Measurements from ENCODE around the gene AMZ1.
A peak's percentile ranks its signal among the peaks of the same experiment; 100 is the strongest.
"Not testable (repeated sequence)": the region's sequence is repeated elsewhere in the genome, so short reads cannot be mapped to it uniquely, and the experiment has no call there.

Gene AMZ1

GRCh38 chr7:2717293-2718261, 29.6 kb downstream of the AMZ1 start:
- Histone ChIP-seq H3K27me3 (ENCODE audit: low read depth, low read length) (no peaks in the 10 kb centered on the region), H3K27ac (ENCODE audit: low read length) (no peak overlapping the region), H3K4me1 (ENCODE audit: control insufficient read depth in 1 of 2, insufficient read depth in 2 of 2, low read length in 2 of 2) (peaks cover 6 to 22% of the 10 kb centered on the region in 2 donors), H3K36me3 (ENCODE audit: control insufficient read depth in 1 of 2, insufficient read depth in 2 of 2, low read length in 2 of 2) (peaks cover 0 to 7% of the 10 kb centered on the region in 2 donors), H3K9me3 (ENCODE audit: control insufficient read depth in 1 of 2, low read length in 2 of 2) (no peaks in the 10 kb centered on the region), H3K4me3 (ENCODE audit: low read depth in 1 of 2, low read length in 2 of 2) (peak overlapping the region in 1 of 2 donors; percentile 33)

DNA sequence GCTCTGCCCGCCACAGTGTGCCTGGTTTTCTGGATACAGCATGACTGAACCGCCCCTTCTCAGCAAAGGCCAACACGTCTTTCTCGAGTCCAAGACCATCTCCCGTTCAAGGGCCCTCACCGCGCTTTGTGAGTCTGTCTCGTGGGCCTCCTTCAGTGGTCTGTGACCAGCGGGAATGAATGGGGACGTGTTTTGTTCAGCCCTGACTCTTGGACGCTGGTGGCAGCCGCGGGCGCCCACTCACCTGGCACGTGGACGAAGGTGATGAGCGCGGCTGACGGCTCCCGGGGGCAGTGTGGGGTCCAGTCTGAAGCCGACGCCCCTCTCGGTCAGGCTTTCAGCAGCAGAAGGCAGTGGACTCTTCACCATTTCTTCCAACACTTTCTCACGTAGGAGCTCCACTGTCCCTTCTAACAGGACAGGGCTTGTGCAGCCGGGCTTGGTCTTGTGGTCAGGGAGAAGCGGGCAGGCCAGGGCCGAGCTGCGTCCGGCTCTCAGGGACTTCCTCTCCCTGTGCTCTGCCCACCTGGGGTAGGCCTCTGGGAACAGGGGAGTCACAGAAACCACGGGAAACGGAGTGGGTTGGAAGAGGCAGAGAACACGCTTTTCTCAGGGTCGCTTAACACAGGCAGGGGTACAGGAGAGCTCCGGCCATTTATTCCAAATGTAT, 30.4 kb downstream of the AMZ1 start:
- Histone ChIP-seq H3K27me3 (ENCODE audit: low read depth, low read length) (no peaks in the 10 kb centered on the region), H3K4me3 (ENCODE audit: low read depth in 1 of 2, low read length in 2 of 2) (no peak overlapping the region), H3K36me3 (ENCODE audit: control insufficient read depth in 1 of 2, insufficient read depth in 2 of 2, low read length in 2 of 2) (peaks cover 0 to 12% of the 10 kb centered on the region in 2 donors), H3K9me3 (ENCODE audit: control insufficient read depth in 1 of 2, low read length in 2 of 2) (no peaks in the 10 kb centered on the region), H3K27ac (ENCODE audit: low read length) (no peak overlapping the region), H3K4me1 (ENCODE audit: control insufficient read depth in 1 of 2, insufficient read depth in 2 of 2, low read length in 2 of 2) (peaks cover 6 to 22% of the 10 kb centered on the region in 2 donors)

GRCh38 chr7:2719007-2719406, 31.0 kb downstream of the AMZ1 start:
- H3K36me3 ChIP-seq (ENCODE audit: control insufficient read depth in 1 of 2, insufficient read depth in 2 of 2, low read length in 2 of 2): peaks cover 0 to 12% of the 10 kb centered on the region in 2 donors

DNA sequence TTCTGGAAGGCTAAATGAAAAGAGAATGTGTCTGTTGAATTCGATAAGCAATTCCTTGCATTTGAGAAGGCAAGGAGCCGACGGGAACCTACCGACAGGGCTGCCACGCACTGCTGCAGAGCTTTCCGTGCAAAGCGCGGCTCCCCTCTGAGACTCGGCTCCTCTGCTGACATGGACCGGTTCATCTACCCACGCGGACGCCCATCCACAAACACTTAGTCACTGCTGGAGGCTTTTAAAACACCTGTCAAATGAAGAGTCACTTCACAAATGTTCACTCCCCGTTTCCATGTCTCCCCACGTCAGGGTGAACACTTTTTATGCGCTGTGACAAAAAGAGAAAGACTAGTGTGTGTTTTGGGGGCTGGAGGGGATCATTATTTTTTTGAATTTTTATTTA, 32.0 kb downstream of the AMZ1 start:
- Histone ChIP-seq H3K4me1 (ENCODE audit: control insufficient read depth in 1 of 2, insufficient read depth in 2 of 2, low read length in 2 of 2) (peaks cover 6 to 22% of the 10 kb centered on the region in 2 donors), H3K4me3 (ENCODE audit: low read depth in 1 of 2, low read length in 2 of 2) (no peak overlapping the region), H3K27ac (ENCODE audit: low read length) (no peak overlapping the region), H3K9me3 (ENCODE audit: control insufficient read depth in 1 of 2, low read length in 2 of 2) (no peaks in the 10 kb centered on the region), H3K36me3 (ENCODE audit: control insufficient read depth in 1 of 2, insufficient read depth in 2 of 2, low read length in 2 of 2) (peaks cover 0 to 9% of the 10 kb centered on the region in 2 donors), H3K27me3 (ENCODE audit: low read depth, low read length) (no peaks in the 10 kb centered on the region)

More at GRCh38 chr7:2719007-2719406, 31.0 kb downstream of the AMZ1 start:
- H3K27me3 ChIP-seq (ENCODE audit: low read depth, low read length): no peaks in the 10 kb centered on the region
- H3K4me3 ChIP-seq (ENCODE audit: low read depth in 1 of 2, low read length in 2 of 2): no peak overlapping the region
- H3K4me1 ChIP-seq (ENCODE audit: control insufficient read depth in 1 of 2, insufficient read depth in 2 of 2, low read length in 2 of 2): peaks cover 6 to 22% of the 10 kb centered on the region in 2 donors
- no peaks in the 10 kb centered on the region for H3K9me3 ChIP-seq (ENCODE audit: control insufficient read depth in 1 of 2, low read length in 2 of 2)
- H3K27ac ChIP-seq (ENCODE audit: low read length): no peak overlapping the region

DNA sequence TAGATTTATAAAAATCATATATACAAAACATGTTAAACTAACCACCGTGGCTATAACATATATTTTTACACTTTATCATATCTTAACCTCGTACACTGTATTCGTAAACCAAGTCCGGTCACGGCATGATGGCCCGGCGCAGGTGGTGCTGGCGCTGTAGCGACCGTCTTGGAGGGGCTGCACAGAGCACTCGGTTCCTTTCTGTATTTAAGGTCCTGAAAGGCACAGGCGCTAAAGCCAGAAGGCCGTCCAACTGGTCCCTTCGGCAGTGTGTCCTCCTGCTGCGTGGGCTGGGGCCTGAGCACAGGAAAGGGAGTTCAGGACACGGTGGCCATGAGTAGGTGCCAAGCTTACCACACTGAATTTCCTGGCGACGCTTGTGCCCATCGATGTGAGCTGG, 33.8 kb downstream of the AMZ1 start:
- Histone ChIP-seq H3K9me3 (ENCODE audit: control insufficient read depth in 1 of 2, low read length in 2 of 2) (no peaks in the 10 kb centered on the region), H3K4me3 (ENCODE audit: low read depth in 1 of 2, low read length in 2 of 2) (no peak overlapping the region), H3K4me1 (ENCODE audit: control insufficient read depth in 1 of 2, insufficient read depth in 2 of 2, low read length in 2 of 2) (peaks cover 0 to 10% of the 10 kb centered on the region in 2 donors), H3K27me3 (ENCODE audit: low read depth, low read length) (no peaks in the 10 kb centered on the region), H3K36me3 (ENCODE audit: control insufficient read depth in 1 of 2, insufficient read depth in 2 of 2, low read length in 2 of 2) (peaks cover 10 to 14% of the 10 kb centered on the region in 2 donors), H3K27ac (ENCODE audit: low read length) (no peak overlapping the region)

DNA sequence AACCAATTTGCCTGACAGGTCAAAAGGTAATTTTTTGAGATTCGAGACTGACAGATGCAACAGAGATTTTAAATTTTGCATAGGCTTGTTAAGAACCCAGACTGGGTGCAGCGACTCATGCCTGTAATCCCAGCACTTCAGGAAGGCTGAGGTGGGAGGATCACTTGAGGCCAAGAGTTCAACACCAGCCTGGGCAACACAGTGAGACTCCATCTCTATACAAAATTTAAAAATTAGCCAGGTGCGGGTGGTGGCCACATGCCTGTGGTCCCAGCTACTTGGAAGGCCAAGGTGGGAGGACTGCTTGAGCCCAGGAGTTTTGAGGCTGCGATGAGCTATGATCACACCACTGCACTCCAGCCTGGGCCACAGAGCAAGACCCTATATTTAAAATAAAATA, 34.6 kb downstream of the AMZ1 start:
- Histone ChIP-seq H3K27ac (ENCODE audit: low read length) (no peak overlapping the region), H3K4me3 (ENCODE audit: low read depth in 1 of 2, low read length in 2 of 2) (no peak overlapping the region), H3K27me3 (ENCODE audit: low read depth, low read length) (no peaks in the 10 kb centered on the region), H3K9me3 (ENCODE audit: control insufficient read depth in 1 of 2, low read length in 2 of 2) (no peaks in the 10 kb centered on the region), H3K4me1 (ENCODE audit: control insufficient read depth in 1 of 2, insufficient read depth in 2 of 2, low read length in 2 of 2) (peaks cover 0 to 6% of the 10 kb centered on the region in 2 donors), H3K36me3 (ENCODE audit: control insufficient read depth in 1 of 2, insufficient read depth in 2 of 2, low read length in 2 of 2) (peaks cover 11 to 15% of the 10 kb centered on the region in 2 donors)

DNA sequence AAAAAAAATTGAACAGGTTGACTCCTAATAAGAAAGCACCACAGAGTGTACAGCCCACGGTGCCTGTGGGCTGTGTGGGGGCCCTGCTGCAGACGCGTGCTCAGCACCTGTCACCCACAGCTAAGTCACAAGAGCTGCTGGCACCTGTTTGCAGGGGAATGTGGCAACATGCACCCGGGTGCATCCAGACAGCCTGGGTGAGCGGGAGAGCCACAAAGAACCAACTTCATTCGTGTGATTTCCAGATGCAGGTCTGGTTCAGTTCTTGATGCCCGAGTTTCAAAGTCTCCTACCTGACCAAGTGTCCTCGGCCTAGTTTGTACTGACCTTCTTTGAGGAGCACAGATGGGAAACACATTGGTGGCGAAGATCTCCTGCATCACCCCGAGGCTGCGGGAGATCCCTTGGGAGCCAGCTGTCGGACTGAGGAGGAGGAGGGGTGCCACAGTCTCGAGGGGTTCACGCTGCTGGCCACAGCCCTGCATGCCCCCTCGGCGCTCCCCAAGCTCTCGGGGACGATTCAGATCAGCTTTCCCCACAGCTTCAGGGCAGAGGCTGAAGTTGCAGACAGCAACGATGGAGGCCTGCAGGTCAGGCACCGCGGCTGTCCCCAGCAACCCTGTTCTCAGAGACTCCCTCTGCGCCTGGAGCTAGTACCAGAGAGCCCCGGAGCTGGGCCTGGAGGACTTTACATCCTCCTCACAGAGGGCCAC, 35.3 kb downstream of the AMZ1 start:
- H3K36me3 ChIP-seq (ENCODE audit: control insufficient read depth in 1 of 2, insufficient read depth in 2 of 2, low read length in 2 of 2): peaks cover 11 to 15% of the 10 kb centered on the region in 2 donors
- no peaks in the 10 kb centered on the region for H3K27me3 ChIP-seq (ENCODE audit: low read depth, low read length)
- H3K9me3 ChIP-seq (ENCODE audit: control insufficient read depth in 1 of 2, low read length in 2 of 2): no peaks in the 10 kb centered on the region
- peaks cover 0 to under 1% of the 10 kb centered on the region in 2 donors for H3K4me1 ChIP-seq (ENCODE audit: control insufficient read depth in 1 of 2, insufficient read depth in 2 of 2, low read length in 2 of 2)
- no peak overlapping the region for H3K27ac ChIP-seq (ENCODE audit: low read length)
- H3K4me3 ChIP-seq (ENCODE audit: low read depth in 1 of 2, low read length in 2 of 2): no peak overlapping the region

- H3K9me3 ChIP-seq (ENCODE audit: control insufficient read depth in 1 of 2, low read length in 2 of 2); H3K4me3 ChIP-seq (ENCODE audit: low read depth in 1 of 2, low read length in 2 of 2); H3K4me1 ChIP-seq (ENCODE audit: control insufficient read depth in 1 of 2, insufficient read depth in 2 of 2, low read length in 2 of 2); H3K27ac ChIP-seq (ENCODE audit: low read length); H3K27me3 ChIP-seq (ENCODE audit: low read depth, low read length): not testable (repeated sequence)
- peaks cover 11 to 15% of the 10 kb centered on the region in 2 donors for H3K36me3 ChIP-seq (ENCODE audit: control insufficient read depth in 1 of 2, insufficient read depth in 2 of 2, low read length in 2 of 2)
These were observed 36.0 kb downstream of the AMZ1 start for GRCh38 chr7:2724036-2724435.

DNA sequence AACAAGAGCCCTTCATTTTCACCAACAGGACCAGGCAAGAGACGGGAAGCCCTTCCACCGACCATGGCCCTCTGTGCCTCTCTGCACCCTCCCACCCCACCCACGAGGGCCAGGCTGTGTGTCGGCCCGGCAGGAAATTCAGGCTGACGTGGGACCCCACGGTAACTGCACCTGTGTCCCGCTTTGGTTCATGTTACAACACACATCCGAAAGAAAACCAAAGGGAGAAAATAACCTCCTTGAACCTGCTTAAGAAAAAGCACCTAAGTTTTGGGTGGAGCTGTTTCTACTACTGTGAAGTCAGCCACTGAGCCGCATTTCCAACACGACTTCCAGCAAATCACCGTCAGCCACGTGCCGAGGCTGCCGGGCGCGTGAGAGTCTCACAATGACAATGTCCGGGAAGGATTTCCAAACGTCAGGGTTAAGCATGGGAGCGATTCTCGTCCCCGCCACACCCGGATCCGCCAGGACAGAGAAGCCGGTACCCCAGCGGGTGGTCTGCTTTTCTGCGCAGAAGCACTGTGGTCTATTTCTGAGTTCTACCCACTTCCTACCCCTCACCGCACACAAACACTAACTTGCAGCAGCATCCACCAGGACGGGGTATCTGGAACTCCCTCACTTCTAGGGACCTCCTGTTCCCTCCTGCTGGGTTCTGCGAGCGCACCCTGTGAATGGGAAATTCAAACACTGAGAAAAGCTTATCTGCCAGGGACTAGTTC, 36.6 kb downstream of the AMZ1 start:
- peaks cover 11 to 15% of the 10 kb centered on the region in 2 donors for H3K36me3 ChIP-seq (ENCODE audit: control insufficient read depth in 1 of 2, insufficient read depth in 2 of 2, low read length in 2 of 2)
- no peak overlapping the region for H3K4me3 ChIP-seq (ENCODE audit: low read depth in 1 of 2, low read length in 2 of 2)
- H3K27me3 ChIP-seq (ENCODE audit: low read depth, low read length): no peaks in the 10 kb centered on the region
- peaks cover 3 to 6% of the 10 kb centered on the region in 2 donors for H3K4me1 ChIP-seq (ENCODE audit: control insufficient read depth in 1 of 2, insufficient read depth in 2 of 2, low read length in 2 of 2)
- no peaks in the 10 kb centered on the region for H3K9me3 ChIP-seq (ENCODE audit: control insufficient read depth in 1 of 2, low read length in 2 of 2)
- no peak overlapping the region for H3K27ac ChIP-seq (ENCODE audit: low read length)

GRCh38 chr7:2725178-2726105, 37.4 kb downstream of the AMZ1 start:
- no peak overlapping the region for H3K4me3 ChIP-seq (ENCODE audit: low read depth in 1 of 2, low read length in 2 of 2)
- no peaks in the 10 kb centered on the region for H3K27me3 ChIP-seq (ENCODE audit: low read depth, low read length)
- no peaks in the 10 kb centered on the region for H3K9me3 ChIP-seq (ENCODE audit: control insufficient read depth in 1 of 2, low read length in 2 of 2)
- peaks cover 11 to 15% of the 10 kb centered on the region in 2 donors for H3K36me3 ChIP-seq (ENCODE audit: control insufficient read depth in 1 of 2, insufficient read depth in 2 of 2, low read length in 2 of 2)
- H3K27ac ChIP-seq (ENCODE audit: low read length): no peak overlapping the region
- peaks cover 6 to 8% of the 10 kb centered on the region in 2 donors for H3K4me1 ChIP-seq (ENCODE audit: control insufficient read depth in 1 of 2, insufficient read depth in 2 of 2, low read length in 2 of 2)

Data from muscle layer of duodenum (tissue), 2 donors.